Activated CD4-positive, alpha-beta memory T cell treated with anti-CD3 and anti-CD28 coated beads, Interleukin-2, amount 10 ng/mL, durations not matched to agents 7 days and 5 days (primary cell): ENCODE results near the gene CENPM. TPM values are rescaled to one million over a fixed set of nuclear protein-coding genes. Genes with fewer than 3 reads are reported as not detected.

ENCODE experiments used
- CTCF ChIA-PET: fragments of 350-600 bp; sonication (Branson Sonifier 250); formaldehyde crosslinking; loops from one replicate; lab custom pipeline; 2021; ENCODE audit warnings: antibody characterized with exemption, inconsistent platforms; lab: Charles Lee
- POLR2A ChIA-PET: fragments of 350-600 bp; sonication (Branson Sonifier 250); formaldehyde crosslinking; loops from one replicate; lab custom pipeline; 2021; ENCODE audit warnings: antibody characterized with exemption; lab: Charles Lee
- DNase-seq: peaks from one replicate; pipeline ENCODE4 v3.0.0-alpha.2; 2020
- H3K27ac Mint-ChIP-seq: one replicate; pipeline ENCODE4 v1.8.0; 2021; ENCODE audit warnings: mild to moderate bottlenecking, mixed read lengths
- H3K27me3 Mint-ChIP-seq: one replicate; pipeline ENCODE4 v1.8.0; 2021; ENCODE audit warnings: mixed read lengths
- H3K36me3 Mint-ChIP-seq: one replicate; pipeline ENCODE4 v1.8.0; 2021; ENCODE audit warnings: low read depth, mixed read lengths
- H3K4me1 Mint-ChIP-seq: one replicate; pipeline ENCODE4 v1.8.0; 2021; ENCODE audit warnings: mixed read lengths
- H3K4me3 Mint-ChIP-seq: one replicate; pipeline ENCODE4 v1.8.0; 2021; ENCODE audit warnings: mild to moderate bottlenecking, mixed read lengths
- H3K9me3 Mint-ChIP-seq: one replicate; pipeline ENCODE4 v1.8.0; 2021; ENCODE audit warnings: mixed read lengths
- total RNA-seq, 2 experiments: library from RNA; stranded (reverse); gene quantifications; one replicate each; pipeline ENCODE4 v1.2.3, GENCODE V29; 2021

CENPM gene
- total RNA-seq, result 10 to 100 TPM; 71.8 to 81.2 TPM

- peak within 1 kb of the TSS; percentile 88 for H3K4me3 Mint-ChIP-seq
- ChIA-PET POLR2A (interaction anchor here (0.6 to 2.6 kb wide), 41 partner anchors 9 to 668 kb away, joined by 3 to 39 read pairs (median 5); partner anchors contain the start of genes CCDC134, DESI1, MEI1 and NDUFA6), CTCF (interaction anchor here (0.6 to 2.1 kb wide), 25 partner anchors 11 to 1601 kb away, joined by 3 to 17 read pairs (median 4); partner anchors contain the start of genes CCDC134, MEI1, SREBF2 and TEF)
- peaks cover 55% of the 10 kb centered on the region for H3K4me1 Mint-ChIP-seq
- DNase-seq, result peak; percentile 94
- no peaks in the 10 kb centered on the region for H3K9me3 Mint-ChIP-seq
- H3K27ac Mint-ChIP-seq, result peak within 1 kb of the TSS; percentile 85
- H3K36me3 Mint-ChIP-seq, result peaks cover 36% of the 10 kb centered on the region
- H3K27me3 Mint-ChIP-seq, result no peaks in the 10 kb centered on the region
Observed at GRCh38 chr22:41946629-41947423, at the start of gene CENPM. Gene CENPM, minus strand, starts transcription at chr22:41947152. Its CDS starts 76 bp downstream, at chr22:41947076.

GRCh38 chr22:41995211-41995610, 48.3 kb upstream of the CENPM start:
- DNase-seq, result no peak
- H3K27me3 Mint-ChIP-seq, result peaks cover 2% of the 10 kb centered on the region
- peaks cover 26% of the 10 kb centered on the region for H3K4me1 Mint-ChIP-seq
- H3K9me3 Mint-ChIP-seq, result peaks cover 6% of the 10 kb centered on the region
- ChIA-PET POLR2A (no interaction called here), CTCF (no interaction called here)
- no peak overlapping the region for H3K4me3 Mint-ChIP-seq
- H3K36me3 Mint-ChIP-seq, result peaks cover 11% of the 10 kb centered on the region
- H3K27ac Mint-ChIP-seq, result no peak overlapping the region

GRCh38 chr22:41992496-41992895, 45.5 kb upstream of the CENPM start:
- peaks cover 2% of the 10 kb centered on the region for H3K4me1 Mint-ChIP-seq
- CTCF ChIA-PET, result interaction anchor here (0.8 kb wide), 1 partner anchor 26 kb away, joined by 3 read pairs; no protein-coding TSS in a partner anchor
- no peak overlapping the region for H3K27ac Mint-ChIP-seq
- POLR2A ChIA-PET, result interaction anchor here (1.0 to 1.3 kb wide), 2 partner anchors 46 to 230 kb away, joined by 3 to 4 read pairs; partner anchors contain the start of gene CENPM
- peaks cover 2% of the 10 kb centered on the region for H3K27me3 Mint-ChIP-seq
- no peak for DNase-seq
- H3K9me3 Mint-ChIP-seq, result no peaks in the 10 kb centered on the region
- no peak overlapping the region for H3K4me3 Mint-ChIP-seq
- no peaks in the 10 kb centered on the region for H3K36me3 Mint-ChIP-seq

DNA sequence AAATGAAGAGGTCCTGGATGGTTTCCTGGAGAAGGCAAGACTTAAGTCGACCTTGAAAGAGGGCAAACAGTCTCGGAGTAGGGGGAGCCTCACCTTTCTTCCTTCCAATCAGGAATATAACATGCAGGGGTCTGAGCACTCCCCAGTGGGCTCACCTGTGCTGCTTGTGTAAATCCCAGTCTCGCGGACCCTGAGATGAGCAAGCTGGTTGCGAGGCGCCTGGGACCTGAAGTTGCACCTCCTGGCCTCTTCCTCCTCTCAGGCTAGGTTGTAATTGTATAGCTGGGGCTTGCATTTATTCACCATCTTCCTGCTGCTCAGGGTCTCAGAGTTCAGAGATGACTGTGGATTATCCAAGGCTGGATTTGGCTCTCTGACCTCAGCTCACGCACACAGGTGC, 44.2 kb upstream of the CENPM start:
- no peaks in the 10 kb centered on the region for H3K27me3 Mint-ChIP-seq
- no peaks in the 10 kb centered on the region for H3K9me3 Mint-ChIP-seq
- no peak overlapping the region for H3K4me3 Mint-ChIP-seq
- no peaks in the 10 kb centered on the region for H3K36me3 Mint-ChIP-seq
- DNase-seq, result no peak
- ChIA-PET POLR2A (no interaction called here), CTCF (no interaction called here)
- H3K27ac Mint-ChIP-seq, result no peak overlapping the region
- H3K4me1 Mint-ChIP-seq, result no peaks in the 10 kb centered on the region

DNA sequence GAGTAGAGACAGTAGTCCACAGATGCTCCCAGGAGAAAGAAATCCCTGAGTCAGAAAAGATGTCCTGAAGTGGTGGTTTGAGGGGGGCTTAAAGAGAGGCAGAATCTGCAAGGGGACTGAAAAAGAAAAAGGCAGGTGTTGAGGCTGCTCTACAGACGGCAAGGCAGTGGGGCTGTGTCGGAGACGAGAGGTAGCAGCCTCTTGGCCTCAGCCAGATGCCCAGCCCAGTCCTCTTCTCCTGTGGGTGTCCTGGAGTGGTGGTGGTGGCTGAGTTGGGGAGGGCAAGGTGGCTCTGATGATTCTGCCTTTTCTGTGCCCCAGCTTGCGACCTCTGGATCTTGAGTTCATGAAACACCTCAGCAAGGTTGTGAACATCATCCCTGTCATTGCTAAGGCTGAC, 42.3 kb upstream of the CENPM start:
- H3K4me1 Mint-ChIP-seq, result no peaks in the 10 kb centered on the region
- no peak overlapping the region for H3K4me3 Mint-ChIP-seq
- no peaks in the 10 kb centered on the region for H3K9me3 Mint-ChIP-seq
- ChIA-PET CTCF (no interaction called here), POLR2A (no interaction called here)
- H3K27me3 Mint-ChIP-seq, result no peaks in the 10 kb centered on the region
- H3K36me3 Mint-ChIP-seq, result no peaks in the 10 kb centered on the region
- DNase-seq, result no peak
- no peak overlapping the region for H3K27ac Mint-ChIP-seq

DNA sequence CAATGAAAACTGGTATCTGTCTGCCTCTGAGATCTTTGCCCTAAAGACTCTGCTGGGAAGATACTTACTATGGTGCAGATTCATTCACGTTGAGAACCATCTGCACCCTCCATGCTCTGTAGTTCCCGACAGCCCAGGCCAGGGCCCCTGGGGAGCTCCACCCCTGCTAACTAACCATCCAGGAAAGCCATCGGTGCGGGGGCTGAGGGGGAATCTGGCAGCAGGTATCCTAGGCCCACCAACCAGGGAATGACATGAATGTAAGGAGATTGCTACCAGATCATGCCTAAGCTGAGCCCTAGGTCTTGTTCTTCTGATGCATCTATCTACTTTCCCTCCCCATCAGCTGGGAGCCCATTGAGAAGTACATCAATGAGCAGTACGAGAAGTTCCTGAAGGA, 40.3 kb upstream of the CENPM start:
- Mint-ChIP-seq H3K27me3 (peaks cover 2% of the 10 kb centered on the region), H3K4me3 (no peak overlapping the region), H3K9me3 (no peaks in the 10 kb centered on the region), H3K4me1 (no peaks in the 10 kb centered on the region), H3K27ac (no peak overlapping the region), H3K36me3 (no peaks in the 10 kb centered on the region)
- no peak for DNase-seq
- ChIA-PET POLR2A (interaction anchor here (1.7 kb wide), 1 partner anchor 93 kb away, joined by 7 read pairs; the partner anchor contains the start of gene SMDT1), CTCF (no interaction called here)

GRCh38 chr22:41983513-41984405, 36.8 kb upstream of the CENPM start:
- Mint-ChIP-seq H3K4me1 (no peaks in the 10 kb centered on the region), H3K4me3 (no peak overlapping the region), H3K27ac (no peak overlapping the region), H3K9me3 (no peaks in the 10 kb centered on the region), H3K27me3 (peaks cover 7% of the 10 kb centered on the region), H3K36me3 (no peaks in the 10 kb centered on the region)
- ChIA-PET POLR2A (interaction anchor here (0.8 to 1.7 kb wide), 2 partner anchors 15 to 37 kb away, joined by 3 to 4 read pairs; partner anchors contain the start of genes CENPM and WBP2NL), CTCF (interaction anchor here (1.1 kb wide), 1 partner anchor 107 kb away, joined by 3 read pairs; no protein-coding TSS in a partner anchor)
- no peak for DNase-seq

DNA sequence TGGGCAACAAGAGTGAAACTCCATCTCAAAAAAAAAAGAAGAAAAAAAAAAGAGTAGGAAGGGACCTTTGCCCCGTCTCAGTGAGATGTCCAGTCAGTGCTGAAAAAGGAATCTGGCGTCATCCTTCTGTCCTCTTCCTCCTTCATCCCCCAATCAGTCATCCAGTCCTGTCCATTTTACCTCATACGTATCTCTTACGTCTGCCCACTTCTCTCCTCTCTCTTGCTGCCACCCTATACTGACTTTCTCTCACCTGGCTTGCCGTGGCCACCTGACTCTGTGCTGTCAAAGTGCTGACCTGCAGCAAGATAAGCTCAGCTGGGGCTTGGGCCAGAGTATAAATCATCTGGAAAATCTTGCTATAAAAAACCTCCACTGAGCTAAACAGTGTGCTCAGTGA, 35.9 kb upstream of the CENPM start:
- CTCF ChIA-PET, result interaction anchor here (1.1 kb wide), 1 partner anchor 108 kb away, joined by 3 read pairs; no protein-coding TSS in a partner anchor
- no peak overlapping the region for H3K4me3 Mint-ChIP-seq
- POLR2A ChIA-PET, result interaction anchor here (1.7 kb wide), 1 partner anchor 36 kb away, joined by 4 read pairs; the partner anchor contains the start of gene CENPM
- no peaks in the 10 kb centered on the region for H3K4me1 Mint-ChIP-seq
- H3K9me3 Mint-ChIP-seq, result no peaks in the 10 kb centered on the region
- no peak overlapping the region for H3K27ac Mint-ChIP-seq
- DNase-seq, result no peak
- H3K36me3 Mint-ChIP-seq, result no peaks in the 10 kb centered on the region
- peaks cover 15% of the 10 kb centered on the region for H3K27me3 Mint-ChIP-seq

GRCh38 chr22:41979423-41980250, 32.7 kb upstream of the CENPM start:
- H3K27ac Mint-ChIP-seq, result no peak overlapping the region
- CTCF ChIA-PET, result interaction anchor here (0.6 kb wide), 1 partner anchor 23 kb away, joined by 3 read pairs; no protein-coding TSS in a partner anchor

DNA sequence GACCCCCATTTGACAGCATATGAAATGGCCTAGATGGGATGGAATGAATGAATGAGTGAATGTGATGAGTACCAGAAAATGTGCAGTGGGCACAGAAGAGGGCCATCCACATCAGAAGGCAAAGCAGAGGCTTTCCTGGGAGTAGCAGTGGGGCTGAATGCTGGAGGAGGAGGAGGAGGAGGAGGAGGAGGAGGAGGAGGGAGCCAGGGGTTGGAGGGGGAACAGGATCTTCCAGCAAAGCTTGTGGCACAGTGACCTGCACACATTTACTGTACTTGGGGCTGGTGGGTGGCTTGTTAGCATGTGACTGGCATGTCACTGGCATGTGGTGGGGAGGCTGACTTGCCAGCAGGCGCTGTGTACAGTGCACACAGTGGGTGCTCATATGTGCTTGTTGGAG, 31.8 kb upstream of the CENPM start:
- Mint-ChIP-seq H3K4me1 (peaks cover 23% of the 10 kb centered on the region), H3K4me3 (no peak overlapping the region), H3K9me3 (no peaks in the 10 kb centered on the region), H3K27me3 (peaks cover 41% of the 10 kb centered on the region), H3K36me3 (no peaks in the 10 kb centered on the region), H3K27ac (no peak overlapping the region)
- CTCF ChIA-PET, result no interaction called here
- no peak for DNase-seq
- POLR2A ChIA-PET, result no interaction called here

More at GRCh38 chr22:41979423-41980250, 32.7 kb upstream of the CENPM start:
- H3K4me1 Mint-ChIP-seq, result peaks cover 22% of the 10 kb centered on the region
- peaks cover 40% of the 10 kb centered on the region for H3K27me3 Mint-ChIP-seq
- no peaks in the 10 kb centered on the region for H3K36me3 Mint-ChIP-seq
- no peaks in the 10 kb centered on the region for H3K9me3 Mint-ChIP-seq
- POLR2A ChIA-PET, result no interaction called here
- H3K4me3 Mint-ChIP-seq, result no peak overlapping the region
- DNase-seq, result no peak

GRCh38 chr22:41976961-41977566, 30.1 kb upstream of the CENPM start:
- peaks cover 23% of the 10 kb centered on the region for H3K4me1 Mint-ChIP-seq

More at GRCh38 chr22:41976961-41977566, 30.1 kb upstream of the CENPM start:
- CTCF ChIA-PET, result no interaction called here
- Mint-ChIP-seq H3K36me3 (no peaks in the 10 kb centered on the region), H3K27ac (no peak overlapping the region), H3K27me3 (peaks cover 47% of the 10 kb centered on the region), H3K4me3 (peak overlapping the region; percentile 47), H3K9me3 (no peaks in the 10 kb centered on the region)
- no peak for DNase-seq
- POLR2A ChIA-PET, result interaction anchor here (0.8 kb wide), 1 partner anchor 113 kb away, joined by 3 read pairs; the partner anchor contains the start of gene NDUFA6
